MG63 (cell line): ENCODE results near the gene POLR2L. TPM values are rescaled to one million over a fixed set of nuclear protein-coding genes. Genes with fewer than 3 reads are reported as not detected.

ENCODE experiments used
- DNase-seq: peaks from one replicate; pipeline ENCODE4 v3.0.0-alpha.2; 2020
- H3K27me3 ChIP-seq: fragments of 250-450 bp; sonication (Bioruptor Pico); 2 replicates; pipeline ENCODE4 v1.5.1; 2020; ENCODE audit warnings: mild to moderate bottlenecking, moderate library complexity
- H3K36me3 ChIP-seq: fragments of 250-450 bp; sonication (Bioruptor Pico); 2 replicates; pipeline ENCODE4 v1.5.1; 2020; ENCODE audit warnings: mild to moderate bottlenecking, moderate library complexity
- H3K4me3 ChIP-seq: fragments of 250-450 bp; sonication (Bioruptor Pico); 2 replicates; pipeline ENCODE4 v1.5.1; 2020; ENCODE audit warnings: mild to moderate bottlenecking, moderate library complexity
- H3K9me3 ChIP-seq: fragments of 250-450 bp; sonication (Bioruptor Pico); 2 replicates; pipeline ENCODE4 v1.5.1; 2020; ENCODE audit warnings: mild to moderate bottlenecking, moderate library complexity
- total RNA-seq: library from RNA; depleted of rRNA; stranded (reverse); fragments of >200 nt; shearing (Covaris generic); gene quantifications from 2 replicates; pipeline ENCODE4 v1.2.3, GENCODE V29; 2014; ENCODE audit warnings: low replicate concordance

The POLR2L gene
- total RNA-seq, 1 experiment from 2014 or later, result 190 TPM

DNA sequence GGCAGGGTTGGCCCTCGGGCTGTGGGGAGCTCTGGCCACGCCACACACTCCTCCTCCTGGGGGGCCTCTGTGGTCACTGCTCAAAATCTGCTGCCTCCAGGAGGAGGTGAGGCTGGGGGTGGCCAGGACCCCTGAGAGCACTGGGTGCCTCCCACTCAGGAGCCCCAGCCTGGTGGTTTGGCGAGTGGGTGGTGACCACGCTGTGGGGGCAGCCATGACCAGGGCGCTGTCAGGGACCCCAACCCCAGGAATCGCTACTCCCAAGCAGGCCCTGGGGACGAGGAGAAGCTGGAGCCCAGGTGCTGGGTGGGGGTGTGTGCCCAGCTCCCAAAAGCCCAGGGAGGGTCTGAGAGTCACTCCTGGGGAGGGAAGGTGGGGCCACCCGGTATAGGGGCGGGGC is 30.5 kb upstream of the POLR2L start:
- Histone ChIP-seq H3K27me3 (no peaks in the 10 kb centered on the region), H3K9me3 (no peaks in the 10 kb centered on the region), H3K36me3 (peaks cover 31% of the 10 kb centered on the region), H3K4me3 (no peak overlapping the region)
- DNase-seq, result no peak

DNA sequence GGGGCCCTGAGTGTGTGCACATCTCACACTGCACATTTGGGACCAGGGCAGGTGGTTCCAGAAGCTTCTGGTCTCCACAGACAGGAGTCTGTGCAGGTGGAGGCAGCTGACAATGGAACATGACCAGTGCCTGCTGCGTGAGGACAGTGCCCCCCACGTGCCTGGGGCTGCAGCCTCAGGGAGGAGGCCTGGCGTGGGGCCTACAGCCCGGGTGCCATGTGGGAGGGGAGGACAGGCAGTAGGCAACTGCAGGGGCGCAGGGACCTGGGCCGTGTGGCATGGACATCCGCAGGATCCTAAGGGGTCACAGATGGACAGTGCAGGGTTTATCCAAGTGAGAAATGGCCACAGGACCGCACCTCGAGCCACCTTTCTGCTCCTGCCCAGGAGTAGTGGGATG is 29.1 kb upstream of the POLR2L start:
- H3K27me3 ChIP-seq, result no peaks in the 10 kb centered on the region

DNA sequence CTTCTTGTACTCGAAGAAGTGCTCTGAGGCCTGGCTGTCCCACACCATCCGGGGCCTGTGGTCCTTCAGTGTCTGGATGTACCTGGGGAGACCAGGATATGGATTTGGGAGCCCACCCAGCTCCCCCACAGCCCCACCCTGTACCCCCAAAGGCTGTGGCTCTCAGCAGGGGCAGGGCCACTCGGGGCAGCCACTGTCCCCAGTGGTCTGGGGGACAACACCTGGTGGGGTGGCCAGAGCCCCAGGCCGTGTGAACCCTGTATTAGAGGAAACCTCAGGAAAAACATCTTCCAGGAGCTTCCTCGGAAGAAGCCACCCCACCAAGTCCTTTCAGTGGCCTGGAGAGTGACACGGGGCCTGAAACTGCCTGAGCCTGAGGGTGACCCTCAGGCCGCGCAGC is 28.1 kb upstream of the POLR2L start:
- DNase-seq, result no peak
- no peaks in the 10 kb centered on the region for H3K9me3 ChIP-seq
- no peaks in the 10 kb centered on the region for H3K27me3 ChIP-seq
- H3K4me3 ChIP-seq, result no peak overlapping the region
- peaks cover 39% of the 10 kb centered on the region for H3K36me3 ChIP-seq

More for the DNA sequence above, 29.1 kb upstream of the POLR2L start:
- no peak for DNase-seq
- Histone ChIP-seq H3K9me3 (no peaks in the 10 kb centered on the region), H3K4me3 (no peak overlapping the region), H3K36me3 (peaks cover 31% of the 10 kb centered on the region)

DNA sequence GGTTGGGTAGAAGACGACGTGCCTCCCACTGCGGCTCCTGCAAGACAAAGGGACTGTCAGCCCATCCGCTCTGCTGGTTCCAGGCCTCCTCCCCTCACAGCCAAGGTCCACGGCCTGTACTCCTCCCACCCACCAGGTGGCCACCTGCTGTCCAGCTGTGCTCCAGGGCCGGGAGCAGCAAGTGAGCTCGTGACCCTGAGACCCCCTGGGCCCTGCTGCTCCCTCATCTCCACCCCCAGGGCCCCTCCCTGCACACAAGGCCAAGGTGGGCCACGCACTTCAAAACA is 27.7 kb upstream of the POLR2L start:
- Histone ChIP-seq H3K9me3 (no peaks in the 10 kb centered on the region), H3K36me3 (peaks cover 40% of the 10 kb centered on the region), H3K4me3 (no peak overlapping the region), H3K27me3 (no peaks in the 10 kb centered on the region)
- DNase-seq, result no peak

DNA sequence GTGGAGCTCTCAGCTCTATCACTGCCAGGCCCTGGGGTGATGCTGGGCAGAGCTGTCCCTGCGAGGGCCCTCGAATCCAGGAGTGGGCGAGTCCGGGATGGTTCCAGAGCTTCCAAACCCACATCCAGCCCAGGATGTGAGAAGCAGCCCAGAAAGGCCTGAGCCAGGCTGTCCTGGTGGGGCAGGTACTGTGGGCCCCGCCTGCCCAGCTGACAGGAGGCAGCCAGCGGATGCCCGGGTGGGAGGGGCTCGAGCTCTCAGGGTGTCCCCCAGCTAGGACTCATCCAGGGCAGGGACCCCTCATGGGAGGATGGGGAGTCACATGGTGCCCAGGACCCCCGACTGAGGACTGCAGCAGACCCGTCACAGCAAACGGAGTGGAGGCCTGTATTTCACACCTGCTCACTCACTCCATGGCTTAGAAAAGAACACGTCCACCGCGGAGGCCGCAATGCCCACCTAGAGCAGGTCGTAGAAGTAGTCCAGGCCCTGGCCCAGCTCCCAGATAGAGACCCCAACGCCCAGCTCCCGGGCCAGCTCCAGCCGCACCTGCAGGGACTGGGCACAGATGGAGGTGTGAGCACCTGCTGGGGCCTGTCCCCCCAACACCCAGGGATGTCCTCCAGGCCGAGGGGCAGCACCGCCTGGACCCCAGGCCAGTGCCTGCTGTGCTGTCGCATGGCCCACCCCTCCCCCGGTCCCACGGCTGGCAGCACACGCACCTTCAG is 27.2 kb upstream of the POLR2L start:
- Histone ChIP-seq H3K27me3 (no peaks in the 10 kb centered on the region), H3K36me3 (peaks cover 42% of the 10 kb centered on the region), H3K9me3 (no peaks in the 10 kb centered on the region), H3K4me3 (no peak overlapping the region)
- DNase-seq, result no peak

DNA sequence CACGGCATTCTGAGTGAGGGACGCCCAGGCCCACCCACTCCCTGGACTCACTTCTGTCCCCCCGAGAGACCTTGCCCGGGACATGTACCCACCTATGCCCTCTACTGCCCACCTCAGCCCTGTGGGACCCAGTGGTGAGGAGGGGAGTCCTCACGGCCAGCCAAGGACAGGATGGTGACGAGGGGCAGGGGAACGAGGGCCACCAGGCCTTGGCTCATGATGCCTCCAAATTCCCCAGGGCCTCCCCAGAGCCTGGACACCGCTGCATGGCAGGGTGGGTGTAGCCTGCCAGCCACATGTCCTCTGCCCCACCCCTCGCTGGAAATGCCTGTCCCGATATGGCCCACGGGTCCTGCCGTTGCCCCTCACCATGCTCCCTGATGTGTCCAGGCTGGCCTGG is 26.5 kb upstream of the POLR2L start:
- no peak for DNase-seq
- no peaks in the 10 kb centered on the region for H3K27me3 ChIP-seq
- H3K4me3 ChIP-seq, result no peak overlapping the region
- no peaks in the 10 kb centered on the region for H3K9me3 ChIP-seq
- H3K36me3 ChIP-seq, result peaks cover 42% of the 10 kb centered on the region

DNA sequence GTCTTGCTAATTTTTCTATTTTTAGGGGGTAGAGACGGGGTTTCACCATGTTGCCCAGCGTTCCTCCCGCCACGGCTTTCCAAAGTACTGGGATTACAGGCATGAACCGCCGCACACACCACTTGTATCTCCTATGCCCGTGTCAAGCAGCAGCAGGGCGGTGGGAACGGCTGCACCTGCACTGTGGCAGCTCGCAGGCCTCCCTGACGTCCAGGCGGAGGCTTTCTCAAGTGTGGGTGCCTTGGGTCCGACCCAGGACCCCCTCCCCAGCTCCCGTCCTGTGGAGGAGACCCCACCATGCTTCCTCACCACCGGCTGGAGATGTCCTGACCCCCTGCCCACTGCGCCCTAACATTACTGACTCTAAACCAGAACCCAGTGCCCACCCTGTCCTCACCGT is 26.1 kb upstream of the POLR2L start:
- Histone ChIP-seq H3K36me3 (peaks cover 46% of the 10 kb centered on the region), H3K4me3 (no peak overlapping the region), H3K27me3 (no peaks in the 10 kb centered on the region), H3K9me3 (no peaks in the 10 kb centered on the region)
- no peak for DNase-seq

DNA sequence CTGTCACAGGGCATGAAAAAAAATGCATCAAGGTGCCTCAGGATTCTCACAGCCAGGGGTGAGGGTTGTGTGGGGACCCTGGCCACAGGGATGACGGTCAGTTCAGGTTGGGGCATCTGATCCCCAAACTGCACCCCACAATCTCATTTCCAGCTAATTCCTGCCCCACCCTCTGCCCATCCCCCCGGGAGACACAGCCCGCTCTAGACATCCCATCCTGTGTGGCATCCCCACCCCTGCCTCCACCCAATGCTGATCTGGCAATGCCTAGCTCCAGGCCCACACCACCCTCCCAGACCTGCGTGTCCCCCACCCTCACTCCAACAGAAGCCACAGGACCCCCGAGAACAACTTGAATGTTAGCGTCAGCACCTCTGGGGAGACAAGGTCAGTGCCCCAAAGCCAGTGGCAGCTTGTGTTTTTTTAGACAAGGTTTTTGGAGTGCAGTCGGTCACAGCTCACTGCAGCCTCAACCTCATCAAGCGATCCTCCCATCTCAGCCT is 25.6 kb upstream of the POLR2L start:
- DNase-seq, result no peak
- H3K9me3 ChIP-seq, result no peaks in the 10 kb centered on the region
- H3K27me3 ChIP-seq, result no peaks in the 10 kb centered on the region
- H3K4me3 ChIP-seq, result no peak overlapping the region
- peaks cover 51% of the 10 kb centered on the region for H3K36me3 ChIP-seq

DNA sequence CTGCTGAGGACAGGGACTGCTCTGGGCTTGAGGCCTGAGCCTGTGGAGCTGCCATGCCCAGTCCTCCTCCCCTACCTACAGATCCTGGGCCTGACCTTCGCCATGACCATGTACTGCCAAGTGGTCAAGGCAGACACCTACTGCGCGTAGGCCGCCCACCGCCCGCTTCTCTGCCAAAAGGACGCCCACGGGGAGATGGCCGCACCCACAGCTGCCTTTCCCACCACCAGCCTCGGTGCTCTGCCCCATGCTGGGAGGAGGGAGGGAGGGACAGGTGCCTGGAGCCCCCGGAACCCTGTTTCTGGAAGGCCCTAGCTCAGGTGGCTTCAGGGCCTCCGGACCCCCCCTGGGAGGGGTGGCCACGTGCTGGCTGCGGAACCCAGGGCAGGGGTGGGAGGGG is 24.2 kb upstream of the POLR2L start:
- Histone ChIP-seq H3K9me3 (no peaks in the 10 kb centered on the region), H3K27me3 (no peaks in the 10 kb centered on the region), H3K4me3 (no peak overlapping the region), H3K36me3 (peaks cover 58% of the 10 kb centered on the region)
- no peak for DNase-seq

DNA sequence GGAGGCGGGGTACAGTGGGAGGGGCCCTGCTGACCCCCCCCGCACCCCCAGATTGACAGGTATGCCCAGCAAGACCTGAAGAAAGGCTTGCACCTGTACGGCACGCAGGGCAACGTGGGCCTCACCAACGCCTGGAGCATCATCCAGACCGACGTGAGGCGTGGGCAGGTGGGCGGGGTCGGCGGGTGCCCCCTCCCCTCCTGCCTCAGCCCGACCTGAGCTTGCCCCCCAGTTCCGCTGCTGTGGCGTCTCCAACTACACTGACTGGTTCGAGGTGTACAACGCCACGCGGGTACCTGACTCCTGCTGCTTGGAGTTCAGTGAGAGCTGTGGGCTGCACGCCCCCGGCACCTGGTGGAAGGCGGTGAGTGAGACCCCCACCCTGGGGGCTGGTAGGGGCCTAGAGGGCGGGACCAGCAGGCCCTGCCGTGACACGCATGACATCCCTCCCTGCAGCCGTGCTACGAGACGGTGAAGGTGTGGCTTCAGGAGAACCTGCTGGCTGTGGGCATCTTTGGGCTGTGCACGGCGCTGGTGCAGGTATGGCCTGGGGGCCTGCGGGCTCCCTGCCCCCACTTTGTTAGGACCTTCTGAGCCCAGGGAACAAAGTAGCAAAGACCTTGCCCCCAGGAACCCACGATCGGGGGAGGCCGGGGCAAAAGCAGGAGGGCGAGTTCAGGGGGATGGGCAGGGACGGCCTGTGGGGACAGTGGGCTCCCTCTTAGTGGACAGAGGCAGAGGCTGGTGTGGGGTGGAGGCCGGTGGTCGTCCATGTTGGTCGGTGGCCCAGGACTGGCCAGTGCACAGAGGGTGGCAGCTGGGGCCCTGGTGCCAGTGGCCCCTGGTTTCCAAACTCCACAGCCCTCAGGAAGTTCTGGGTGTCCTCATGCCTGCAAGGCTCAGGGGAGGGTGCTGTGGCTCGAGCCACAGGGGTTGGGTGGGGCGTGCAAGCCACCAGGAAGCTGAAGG is 23.4 kb upstream of the POLR2L start:
- Histone ChIP-seq H3K9me3 (no peaks in the 10 kb centered on the region), H3K4me3 (no peak overlapping the region), H3K27me3 (no peaks in the 10 kb centered on the region), H3K36me3 (peaks cover 62% of the 10 kb centered on the region)
- no peak for DNase-seq

DNA sequence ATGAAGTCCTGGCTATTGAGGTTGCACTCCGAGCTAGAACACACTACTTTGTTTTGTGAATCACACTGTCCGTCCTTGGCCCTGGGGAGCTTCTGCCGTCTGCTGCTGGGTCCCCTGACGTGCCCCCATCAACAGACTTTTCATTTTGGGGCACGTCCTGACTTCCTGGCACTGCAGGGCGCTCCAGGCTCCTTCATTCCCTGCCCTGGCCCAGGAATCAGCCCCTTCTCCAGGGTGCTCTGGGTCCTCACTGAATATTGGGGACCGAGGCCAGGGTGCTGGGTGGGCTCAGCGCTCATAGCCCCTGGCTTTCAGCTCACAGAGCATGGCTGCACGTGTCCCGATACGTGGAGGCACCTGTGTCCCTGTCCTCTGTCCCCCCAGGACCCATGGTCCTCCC is 22.6 kb upstream of the POLR2L start:
- Histone ChIP-seq H3K36me3 (peaks cover 68% of the 10 kb centered on the region), H3K9me3 (no peaks in the 10 kb centered on the region), H3K27me3 (no peaks in the 10 kb centered on the region), H3K4me3 (no peak overlapping the region)
- no peak for DNase-seq

DNA sequence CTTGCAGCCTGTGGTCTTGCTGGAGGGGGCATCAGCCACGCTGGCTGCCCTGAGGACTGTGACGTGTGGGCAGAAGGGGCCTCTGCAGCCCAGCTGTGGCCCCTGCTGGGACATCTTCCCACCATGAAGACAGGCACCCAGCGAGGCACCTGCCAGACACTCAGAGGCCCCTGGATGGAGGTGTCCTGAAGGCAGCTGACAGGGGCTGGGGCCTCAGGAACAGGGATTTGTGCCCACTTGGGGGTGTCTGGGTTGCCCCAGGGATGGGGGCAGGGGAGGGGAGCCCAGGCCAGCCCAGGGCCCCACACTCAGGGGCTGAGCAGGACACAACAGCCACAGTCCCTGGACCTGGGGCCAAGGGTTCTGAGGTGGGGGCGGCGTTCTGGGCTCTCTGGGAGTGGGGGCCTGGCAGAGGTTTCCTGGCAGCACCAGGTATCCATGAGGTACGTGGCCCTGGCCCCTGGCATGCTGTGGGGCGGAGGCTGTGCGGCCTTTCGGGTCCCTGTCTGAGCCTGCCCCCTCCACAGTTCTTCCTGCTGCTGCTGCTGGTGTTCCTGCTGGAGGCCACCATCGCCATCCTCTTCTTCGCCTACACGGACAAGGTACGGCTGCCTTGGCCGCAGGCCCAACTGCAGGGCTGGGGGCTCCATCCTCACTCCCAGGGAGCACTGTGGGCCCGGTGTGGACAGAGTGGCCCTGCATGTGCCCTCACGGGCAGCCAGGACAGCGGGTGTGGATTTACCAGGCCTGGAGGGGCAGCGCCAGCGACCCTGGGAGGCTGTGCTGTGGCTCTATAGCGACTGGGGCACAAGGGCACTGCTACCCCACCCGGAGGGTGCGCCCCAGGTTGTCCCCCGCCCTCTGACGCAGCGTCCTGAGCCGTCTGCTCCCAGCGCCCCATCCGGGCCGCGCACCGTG is 21.8 kb upstream of the POLR2L start:
- DNase-seq, result no peak
- Histone ChIP-seq H3K9me3 (no peaks in the 10 kb centered on the region), H3K4me3 (no peak overlapping the region), H3K27me3 (no peaks in the 10 kb centered on the region), H3K36me3 (peaks cover 66% of the 10 kb centered on the region)

DNA sequence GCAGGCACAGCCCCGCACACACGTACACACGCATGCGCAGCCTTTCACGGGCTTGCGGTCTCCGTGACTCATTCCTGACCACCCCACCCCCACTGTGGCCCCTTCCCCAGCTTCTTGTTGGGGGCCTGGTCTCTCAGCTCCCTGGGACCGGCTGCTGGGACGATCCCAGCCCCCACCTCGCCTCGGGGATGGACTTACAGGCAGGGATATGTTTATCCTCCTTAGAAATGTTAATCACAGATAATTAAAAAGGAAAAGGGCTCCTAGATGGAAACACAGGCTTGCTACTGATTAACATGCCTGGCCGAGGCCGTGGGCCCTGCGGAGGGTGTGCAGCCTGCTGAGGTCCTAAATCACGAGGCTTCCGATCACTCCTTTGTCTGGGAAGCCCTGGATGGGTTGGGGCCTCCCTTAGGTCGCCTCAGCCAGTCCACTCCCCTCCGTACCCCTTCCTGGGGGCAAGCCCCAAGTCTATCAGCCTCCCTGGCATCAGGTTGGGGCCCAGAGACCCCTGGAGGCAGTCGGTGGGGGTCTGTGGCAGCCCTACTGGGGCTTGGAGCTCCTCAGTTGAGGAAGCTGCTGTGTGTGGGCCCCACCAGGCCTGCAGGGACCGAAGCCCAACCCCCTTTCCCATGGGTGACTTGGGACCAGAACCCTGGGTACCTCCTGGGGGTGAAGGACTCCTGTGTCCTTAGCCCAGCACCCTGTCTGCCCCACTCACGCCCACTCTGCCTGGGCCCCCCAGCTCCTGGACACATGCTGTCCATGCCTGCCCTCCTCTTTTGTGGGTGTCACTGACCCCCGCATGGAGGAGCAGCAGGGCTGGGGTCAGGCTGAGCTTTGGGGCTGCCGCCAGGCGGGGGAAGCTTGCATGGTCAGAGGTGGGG is 20.9 kb upstream of the POLR2L start:
- Histone ChIP-seq H3K9me3 (no peaks in the 10 kb centered on the region), H3K4me3 (no peak overlapping the region), H3K36me3 (peaks cover 58% of the 10 kb centered on the region), H3K27me3 (no peaks in the 10 kb centered on the region)
- no peak for DNase-seq

DNA sequence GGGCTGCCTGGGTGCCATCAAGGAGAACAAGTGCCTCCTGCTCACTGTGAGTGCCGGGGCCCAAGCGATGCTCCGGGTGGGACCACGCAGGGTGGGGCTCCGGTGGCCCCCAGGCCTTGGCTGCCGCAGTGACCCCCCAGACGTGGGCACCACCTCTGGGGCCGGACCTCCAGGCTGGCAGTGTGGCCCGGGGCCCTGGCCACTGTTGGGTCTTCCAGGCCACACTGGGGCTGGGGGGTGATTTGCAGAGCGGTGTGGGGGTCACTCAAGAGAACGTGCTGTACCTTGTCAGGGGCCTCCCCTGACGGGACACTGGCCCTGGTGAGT is 20.3 kb upstream of the POLR2L start:
- no peak overlapping the region for H3K4me3 ChIP-seq
- no peaks in the 10 kb centered on the region for H3K9me3 ChIP-seq
- no peaks in the 10 kb centered on the region for H3K27me3 ChIP-seq
- peaks cover 65% of the 10 kb centered on the region for H3K36me3 ChIP-seq
- no peak for DNase-seq

DNA sequence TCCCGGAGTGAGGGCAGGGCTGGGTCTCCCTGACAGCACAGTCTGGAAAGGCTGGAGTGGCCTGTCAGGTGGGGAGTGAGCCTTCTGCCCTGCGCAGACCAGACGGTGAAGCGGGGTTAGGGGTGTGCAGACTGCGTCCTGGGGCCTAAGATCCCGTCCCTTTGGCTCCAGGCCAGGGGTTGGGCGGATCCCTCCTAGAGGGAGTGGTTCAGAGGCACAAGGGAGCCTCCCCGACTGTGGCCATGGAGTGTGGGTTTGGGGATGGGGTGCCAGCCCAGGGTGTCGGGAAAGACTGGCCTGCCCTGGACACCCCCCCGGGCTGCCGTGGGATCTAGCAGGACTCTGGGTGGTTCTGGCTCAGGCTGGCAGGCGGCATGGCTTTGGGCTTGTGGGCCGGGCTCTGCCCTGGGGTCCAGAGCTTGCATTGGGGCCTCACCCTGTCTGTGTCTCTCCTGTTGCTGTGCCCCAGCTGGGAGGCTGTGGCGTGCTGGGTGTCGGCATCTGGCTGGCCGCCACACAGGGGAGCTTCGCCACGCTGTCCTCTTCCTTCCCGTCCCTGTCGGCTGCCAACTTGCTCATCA is 19.8 kb upstream of the POLR2L start:
- no peaks in the 10 kb centered on the region for H3K27me3 ChIP-seq
- H3K36me3 ChIP-seq, result peaks cover 66% of the 10 kb centered on the region
- DNase-seq, result no peak
- no peak overlapping the region for H3K4me3 ChIP-seq
- no peaks in the 10 kb centered on the region for H3K9me3 ChIP-seq

DNA sequence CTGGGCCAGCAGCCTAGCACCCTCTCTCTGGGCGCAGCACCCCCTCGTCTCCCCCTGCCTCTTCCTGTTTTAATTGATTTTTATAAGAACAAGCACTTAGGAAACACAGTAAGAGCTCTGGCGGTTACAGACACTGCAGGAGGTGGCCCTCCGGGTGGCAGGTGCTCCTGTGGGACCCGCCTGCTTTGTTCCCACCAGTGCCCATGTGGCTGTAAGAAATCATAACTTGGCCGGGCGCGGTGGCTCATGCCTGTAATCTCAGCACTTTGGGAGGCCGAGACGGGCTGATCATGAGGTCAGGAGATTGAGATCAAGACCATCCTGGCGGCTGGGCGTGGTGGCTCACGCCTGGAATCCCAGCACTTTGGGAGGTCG is 18.8 kb upstream of the POLR2L start:
- no peak for DNase-seq
- Histone ChIP-seq H3K27me3 (no peaks in the 10 kb centered on the region), H3K9me3 (no peaks in the 10 kb centered on the region), H3K4me3 (no peak overlapping the region), H3K36me3 (peaks cover 64% of the 10 kb centered on the region)
